22Rv1 (cell line): ENCODE data around the gene SNX17.
"Not testable (repeated sequence)": the region's sequence is repeated elsewhere in the genome, so short reads cannot be mapped to it uniquely, and the experiment has no call there.

Experiments used
- H3K27ac ChIP-seq: fragments of 450-650 bp; 2 replicates; pipeline ENCODE4 v1.5.1; 2017
- CTCF ChIP-seq: fragments of 450-650 bp; IDR thresholded peaks from 2 replicates; pipeline ENCODE4 v1.5.1; 2017; ENCODE audit warnings: mild to moderate bottlenecking
- ZFX ChIP-seq: fragments of 450-650 bp; IDR thresholded peaks from 2 replicates; pipeline ENCODE4 v1.6.1; 2017; ENCODE audit warnings: antibody characterized with exemption, borderline replicate concordance

The SNX17 gene

DNA sequence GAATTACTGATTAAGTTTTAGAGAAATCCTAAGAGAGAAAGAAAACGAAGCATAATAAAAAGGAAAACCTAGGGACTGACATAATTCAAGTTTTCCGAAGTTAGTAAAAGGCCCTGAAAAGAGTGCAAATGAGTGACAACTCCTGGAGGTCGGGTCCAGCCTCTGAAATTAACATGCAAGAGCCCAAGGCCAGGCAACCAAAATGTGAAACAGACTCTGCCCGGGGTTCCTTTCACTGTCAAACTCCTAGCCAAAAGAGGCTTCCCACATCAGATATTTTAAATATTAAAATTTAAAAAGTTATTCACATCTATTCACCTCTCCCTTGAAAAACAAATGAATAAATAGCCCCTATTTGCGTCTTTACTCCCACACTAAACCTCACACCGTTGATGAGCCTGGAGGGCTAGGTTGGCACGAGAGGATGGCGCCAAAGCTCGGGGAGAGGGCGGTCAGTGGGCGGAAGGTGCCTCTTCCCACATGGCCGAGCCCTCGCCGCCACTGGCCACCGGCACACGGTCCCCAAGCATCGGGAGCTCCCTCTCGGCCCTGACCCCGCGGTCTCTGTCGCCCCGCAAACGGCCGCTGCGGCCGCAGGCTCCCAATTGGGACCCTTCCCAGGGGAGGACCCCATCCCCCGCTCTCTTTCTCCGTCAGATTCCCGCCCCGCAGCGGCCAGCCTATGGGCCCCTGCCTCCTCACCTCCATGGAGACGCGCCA lies 38.3 kb downstream of the SNX17 start:
- H3K27ac ChIP-seq, result peak overlapping the region; percentile 89
- TF ChIP-seq CTCF, result no peak
- no peak for TF ChIP-seq ZFX

GRCh38 chr2:27409321-27410073 lies 39.1 kb downstream of the SNX17 start, which contains the start of gene PPM1G:
Gene PPM1G (minus strand): TSS chr2:27409591. CDS start chr2:27409422, 169 bp downstream.
- H3K27ac ChIP-seq, result peak within 1 kb of the TSS; percentile 89
- TF ChIP-seq CTCF (no peak), ZFX (no peak)

DNA sequence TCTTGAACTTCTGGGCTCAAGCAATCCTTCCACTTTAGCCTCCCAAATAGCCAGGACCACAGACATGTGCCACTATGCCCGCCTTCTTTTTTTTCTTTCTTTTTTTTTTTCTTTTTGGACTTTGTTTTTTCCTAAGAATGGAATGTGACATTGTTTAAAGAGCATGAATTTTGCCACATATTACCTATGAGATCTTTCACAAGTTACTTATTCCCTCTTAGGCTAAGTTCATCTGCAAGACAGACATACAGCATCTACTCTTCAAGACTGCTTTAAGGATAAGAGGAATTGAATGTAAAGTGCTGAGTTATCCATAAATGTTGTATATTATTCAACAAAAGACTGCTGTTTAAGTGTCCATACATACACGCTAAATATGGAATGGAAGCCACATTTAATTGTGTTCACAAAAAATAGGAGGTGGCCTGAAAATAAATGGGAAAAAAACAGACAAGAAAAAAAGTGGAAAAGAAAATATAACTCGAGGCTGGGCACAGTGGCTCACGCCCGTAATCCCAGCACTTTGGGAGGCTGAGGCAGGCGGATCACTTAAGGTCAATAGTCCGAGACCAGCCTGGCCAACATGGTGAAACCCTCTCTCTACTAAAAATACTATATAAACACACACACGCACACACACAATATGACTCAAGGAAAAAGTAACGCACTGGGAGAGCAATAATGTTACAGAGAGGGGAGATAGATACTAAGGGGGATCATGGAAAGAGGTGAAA lies 42.2 kb downstream of the SNX17 start:
- H3K27ac ChIP-seq, result no peak overlapping the region
- TF ChIP-seq ZFX, result no peak
- TF ChIP-seq CTCF, result no peak

DNA sequence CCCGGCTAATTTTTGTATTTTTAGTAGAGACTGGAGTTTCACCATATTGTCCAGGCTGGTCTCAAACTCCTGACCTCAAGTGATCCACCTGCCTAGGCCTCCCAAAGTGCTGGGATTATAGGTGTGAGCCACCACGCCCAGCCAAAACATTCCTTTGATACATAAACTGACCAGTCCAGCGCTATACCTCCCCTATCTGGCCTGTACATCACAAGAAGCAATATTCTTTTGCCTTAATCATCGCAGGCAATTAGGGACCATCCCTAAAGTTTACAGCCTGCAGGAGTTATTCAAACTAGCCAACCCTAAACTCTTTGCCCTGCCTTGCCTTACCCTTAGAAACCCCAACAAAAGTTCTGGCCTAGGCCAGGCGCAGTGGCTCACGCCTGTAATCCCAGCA lies 45.7 kb downstream of the SNX17 start:
- no peak overlapping the region for H3K27ac ChIP-seq
- TF ChIP-seq CTCF (no peak), ZFX (no peak)

DNA sequence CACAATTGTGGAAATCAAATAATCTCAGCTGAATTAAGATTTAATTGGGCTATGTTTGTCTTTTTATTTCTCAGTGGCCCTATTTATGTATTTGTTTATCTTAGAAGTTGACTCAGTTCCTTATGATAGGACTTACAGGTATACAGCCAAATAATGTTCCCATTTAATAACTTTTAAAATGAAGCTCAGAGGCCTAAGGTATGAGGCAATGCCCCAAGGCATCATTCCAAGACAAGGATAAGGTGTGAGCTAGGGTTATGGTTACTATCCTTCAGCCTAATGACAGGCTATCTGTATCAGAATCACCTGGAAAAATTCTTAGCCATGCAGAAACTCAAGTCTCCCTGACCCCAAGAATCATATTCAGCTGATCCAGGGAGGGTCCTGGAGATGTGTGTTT lies 50.6 kb downstream of the SNX17 start:
- H3K27ac ChIP-seq, result peak overlapping the region; percentile 67

GRCh38 chr2:27421660-27422250 lies 51.3 kb downstream of the SNX17 start:
- peak overlapping the region; percentile 67 for H3K27ac ChIP-seq
- TF ChIP-seq ZFX (no peak), CTCF (no peak)

More for the DNA sequence above, 50.6 kb downstream of the SNX17 start:
- no peak for TF ChIP-seq ZFX
- no peak for TF ChIP-seq CTCF

GRCh38 chr2:27422958-27423357 lies 52.5 kb downstream of the SNX17 start:
- TF ChIP-seq ZFX, result no peak
- no peak for TF ChIP-seq CTCF
- no peak overlapping the region for H3K27ac ChIP-seq

DNA sequence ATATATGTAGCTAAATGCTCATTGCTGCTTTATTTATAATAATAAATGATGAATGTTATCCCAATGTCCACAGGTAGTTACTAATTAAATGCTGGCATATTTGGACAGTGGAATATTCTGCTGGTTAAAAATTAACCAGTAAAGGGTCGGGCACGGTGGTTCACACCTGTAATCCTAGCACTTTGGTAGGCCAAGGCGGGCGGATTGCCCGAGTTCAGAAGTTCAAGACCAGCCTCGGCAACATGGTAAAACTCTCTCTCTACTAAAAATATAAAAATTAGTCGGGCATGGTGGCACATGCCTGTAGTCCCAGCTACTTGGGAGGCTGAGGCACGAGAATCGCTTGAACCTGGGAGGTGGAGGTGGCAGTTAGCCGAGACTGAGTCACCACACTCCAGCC lies 54.6 kb downstream of the SNX17 start:
- H3K27ac ChIP-seq, result not testable (repeated sequence)
